ENCODE results near the gene CALY. TPM values are rescaled to one million over a fixed set of nuclear protein-coding genes. Genes with fewer than 3 reads are reported as not detected.
A peak's percentile ranks its signal among the peaks of the same experiment; 100 is the strongest.

The CALY gene
- total RNA-seq, 1 experiment from 2014 or later: 1.9 TPM

- peaks cover 44% of the 10 kb centered on the region for H3K4me1 ChIP-seq (ENCODE audit: control insufficient read depth, insufficient read depth, low read length)
- no peaks in the 10 kb centered on the region for H3K9me3 ChIP-seq (ENCODE audit: control insufficient read depth, insufficient read depth, low read depth, low read length)
- in situ Hi-C loops (cut with HindIII; ENCODE audit: low pct_unique_long_range_greater_than_20kb, low sequenced_read_pairs): no loop called here
- ChIA-PET POLR2A (no interaction called here), CTCF (interaction anchor here (1.2 kb wide), 1 partner anchor 51 kb away, joined by 3 read pairs; no protein-coding TSS in a partner anchor)
- no peak overlapping the region for H3K27ac ChIP-seq (ENCODE audit: low read length)
- no peaks in the 10 kb centered on the region for H3K27me3 ChIP-seq (ENCODE audit: control insufficient read depth, insufficient read depth, low read length)
- DNase-seq (ENCODE audit: low read depth, low spot score): no peak
- ATAC-seq: peak; percentile 8
- BruUV-seq (replicated peaks): no TSS peak
- intact Hi-C loops (cut with micrococcal nuclease; ENCODE audit: unreplicated experiment): no loop called here
- no peaks in the 10 kb centered on the region; the same call in 1 of the 2 replicates for H3K36me3 ChIP-seq (ENCODE audit: control insufficient read depth, insufficient read depth, low read length)
- TF ChIP-seq REST (IDR thresholded peaks at IDR 0.05; ENCODE audit: insufficient read depth in 1 of 2, low read depth in 2 of 2, low read length in 1 of 2) (no peak), SIN3A (IDR thresholded peaks at IDR 0.05; ENCODE audit: borderline replicate concordance, insufficient read depth, low read depth, low read length) (no peak), TCF7L2 (IDR thresholded peaks at IDR 0.05; ENCODE audit: low read depth, low read length) (peak; percentile 82), POLR2AphosphoS5 (IDR thresholded peaks at IDR 0.05; ENCODE audit: low read depth, low read length) (no peak), CTCF (IDR thresholded peaks at IDR 0.05) (no peak)
- H3K4me3 ChIP-seq (ENCODE audit: low read depth in 2 of 2, low read length in 2 of 2): no peak overlapping the region
Observed at GRCh38 chr10:133277993-133278576, 58.6 kb downstream of the CALY start.

- peaks cover 44% of the 10 kb centered on the region for H3K4me1 ChIP-seq (ENCODE audit: control insufficient read depth, insufficient read depth, low read length)
- in situ Hi-C loops (cut with HindIII; ENCODE audit: low pct_unique_long_range_greater_than_20kb, low sequenced_read_pairs) (no loop called here), intact Hi-C loops (cut with micrococcal nuclease; ENCODE audit: unreplicated experiment) (no loop called here)
- POLR2A ChIA-PET: no interaction called here
- no peak overlapping the region for H3K27ac ChIP-seq (ENCODE audit: low read length)
- no peak for TF ChIP-seq REST (IDR thresholded peaks at IDR 0.05; ENCODE audit: insufficient read depth in 1 of 2, low read depth in 2 of 2, low read length in 1 of 2)
- TF ChIP-seq CTCF (IDR thresholded peaks at IDR 0.05): no peak
- no peak; the same call in 1 of the 2 replicates for TF ChIP-seq TCF7L2 (IDR thresholded peaks at IDR 0.05; ENCODE audit: low read depth, low read length)
- TF ChIP-seq POLR2AphosphoS5 (IDR thresholded peaks at IDR 0.05; ENCODE audit: low read depth, low read length): no peak
- no peak for TF ChIP-seq SIN3A (IDR thresholded peaks at IDR 0.05; ENCODE audit: borderline replicate concordance, insufficient read depth, low read depth, low read length)
- 0 out of 2 replicates have a peak, but pooled peaks have one; percentile 6 for ATAC-seq
- H3K9me3 ChIP-seq (ENCODE audit: control insufficient read depth, insufficient read depth, low read depth, low read length): no peaks in the 10 kb centered on the region
- no TSS peak for BruUV-seq (replicated peaks)
- no peaks in the 10 kb centered on the region; the same call in 1 of the 2 replicates for H3K36me3 ChIP-seq (ENCODE audit: control insufficient read depth, insufficient read depth, low read length)
- no peak overlapping the region for H3K4me3 ChIP-seq (ENCODE audit: low read depth in 2 of 2, low read length in 2 of 2)
- DNase-seq (ENCODE audit: low read depth, low spot score): no peak
- H3K27me3 ChIP-seq (ENCODE audit: control insufficient read depth, insufficient read depth, low read length): no peaks in the 10 kb centered on the region
- CTCF ChIA-PET: interaction anchor here (1.2 kb wide), 1 partner anchor 52 kb away, joined by 3 read pairs; no protein-coding TSS in a partner anchor
Observed at GRCh38 chr10:133277277-133277992, 59.3 kb downstream of the CALY start.
